PFSK-1 (cell line): ENCODE data around the gene RNF26.

Experiments used
- FOXP2 ChIP-seq: optimal IDR thresholded peaks from 2 replicates; pipeline ENCODE3; 2011; ENCODE audit warnings: borderline replicate concordance, control low read depth, inconsistent platforms; ENCODE audit not compliant: insufficient read depth; ENCODE audit errors: extremely low read length, extremely low read depth
- POLR2AphosphoS5 ChIP-seq: IDR thresholded peaks from 2 replicates; pipeline ENCODE4 v1.6.1; 2012; ENCODE audit warnings: low read depth, mild to moderate bottlenecking, control low read depth, low read length, moderate library complexity
- SIN3A ChIP-seq: IDR thresholded peaks from 2 replicates; pipeline ENCODE4 v1.6.1; 2012; ENCODE audit warnings: mild to moderate bottlenecking, low read length, moderate library complexity, borderline replicate concordance; ENCODE audit not compliant: insufficient read depth
- TAF1 ChIP-seq: IDR thresholded peaks from 2 replicates; pipeline ENCODE4 v1.6.1; 2012; ENCODE audit warnings: low read length, control low read depth, borderline replicate concordance; ENCODE audit not compliant: insufficient read depth
- TF ChIP-seq, protein P1 (sequence below), 2 experiments: IDR thresholded peaks; 2 replicates each; pipeline versions ENCODE4 v1.6.1 to v1.8.0; 2011 to 2012; ENCODE audit warnings: low read depth in 2 of 2, low read length in 2 of 2, control low read depth in 1 of 2, inconsistent platforms in 1 of 2, mild to moderate bottlenecking in 1 of 2, moderate library complexity in 1 of 2; ENCODE audit not compliant: insufficient read depth in 1 of 2

Gene RNF26

GRCh38 chr11:119293461-119293860 lies 40.9 kb upstream of the RNF26 start:
- TF ChIP-seq FOXP2 (no peak), TAF1 (no peak), SIN3A (no peak), POLR2AphosphoS5 (no peak)
- TF ChIP-seq, protein P1, sequence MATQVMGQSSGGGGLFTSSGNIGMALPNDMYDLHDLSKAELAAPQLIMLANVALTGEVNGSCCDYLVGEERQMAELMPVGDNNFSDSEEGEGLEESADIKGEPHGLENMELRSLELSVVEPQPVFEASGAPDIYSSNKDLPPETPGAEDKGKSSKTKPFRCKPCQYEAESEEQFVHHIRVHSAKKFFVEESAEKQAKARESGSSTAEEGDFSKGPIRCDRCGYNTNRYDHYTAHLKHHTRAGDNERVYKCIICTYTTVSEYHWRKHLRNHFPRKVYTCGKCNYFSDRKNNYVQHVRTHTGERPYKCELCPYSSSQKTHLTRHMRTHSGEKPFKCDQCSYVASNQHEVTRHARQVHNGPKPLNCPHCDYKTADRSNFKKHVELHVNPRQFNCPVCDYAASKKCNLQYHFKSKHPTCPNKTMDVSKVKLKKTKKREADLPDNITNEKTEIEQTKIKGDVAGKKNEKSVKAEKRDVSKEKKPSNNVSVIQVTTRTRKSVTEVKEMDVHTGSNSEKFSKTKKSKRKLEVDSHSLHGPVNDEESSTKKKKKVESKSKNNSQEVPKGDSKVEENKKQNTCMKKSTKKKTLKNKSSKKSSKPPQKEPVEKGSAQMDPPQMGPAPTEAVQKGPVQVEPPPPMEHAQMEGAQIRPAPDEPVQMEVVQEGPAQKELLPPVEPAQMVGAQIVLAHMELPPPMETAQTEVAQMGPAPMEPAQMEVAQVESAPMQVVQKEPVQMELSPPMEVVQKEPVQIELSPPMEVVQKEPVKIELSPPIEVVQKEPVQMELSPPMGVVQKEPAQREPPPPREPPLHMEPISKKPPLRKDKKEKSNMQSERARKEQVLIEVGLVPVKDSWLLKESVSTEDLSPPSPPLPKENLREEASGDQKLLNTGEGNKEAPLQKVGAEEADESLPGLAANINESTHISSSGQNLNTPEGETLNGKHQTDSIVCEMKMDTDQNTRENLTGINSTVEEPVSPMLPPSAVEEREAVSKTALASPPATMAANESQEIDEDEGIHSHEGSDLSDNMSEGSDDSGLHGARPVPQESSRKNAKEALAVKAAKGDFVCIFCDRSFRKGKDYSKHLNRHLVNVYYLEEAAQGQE (IDR thresholded peaks at IDR 0.05; ENCODE audit: insufficient read depth in 1 of 2, low read depth in 2 of 2, low read length in 2 of 2), result no peak

GRCh38 chr11:119295178-119295577 lies 39.1 kb upstream of the RNF26 start:
- TF ChIP-seq, protein P1 (IDR thresholded peaks at IDR 0.05; ENCODE audit: insufficient read depth in 1 of 2, low read depth in 2 of 2, low read length in 2 of 2), result no peak
- no peak for TF ChIP-seq FOXP2
- TF ChIP-seq POLR2AphosphoS5, result no peak
- TF ChIP-seq SIN3A, result no peak
- no peak for TF ChIP-seq TAF1

GRCh38 chr11:119297938-119298337 lies 36.4 kb upstream of the RNF26 start:
- TF ChIP-seq SIN3A, result no peak

GRCh38 chr11:119298726-119299125 lies 35.6 kb upstream of the RNF26 start:
- TF ChIP-seq FOXP2 (no peak), SIN3A (no peak), POLR2AphosphoS5 (no peak), TAF1 (no peak)
- TF ChIP-seq, protein P1 (IDR thresholded peaks at IDR 0.05; ENCODE audit: insufficient read depth in 1 of 2, low read depth in 2 of 2, low read length in 2 of 2), result no peak

DNA sequence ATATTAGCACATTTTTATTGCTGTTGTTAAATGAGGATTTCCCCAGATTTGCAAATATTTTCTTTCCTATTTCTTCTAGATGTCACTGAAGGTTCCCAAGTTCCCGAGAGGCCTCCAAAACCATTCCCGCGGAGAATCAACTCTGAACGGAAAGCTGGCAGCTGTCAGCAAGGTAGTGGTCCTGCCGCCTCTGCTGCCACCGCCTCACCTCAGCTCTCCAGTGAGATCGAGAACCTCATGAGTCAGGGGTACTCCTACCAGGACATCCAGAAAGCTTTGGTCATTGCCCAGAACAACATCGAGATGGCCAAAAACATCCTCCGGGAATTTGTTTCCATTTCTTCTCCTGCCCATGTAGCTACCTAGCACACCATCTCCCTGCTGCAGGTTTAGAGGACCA lies 34.9 kb upstream of the RNF26 start:
- TF ChIP-seq FOXP2 (no peak), POLR2AphosphoS5 (no peak), TAF1 (no peak), SIN3A (no peak)
- TF ChIP-seq, protein P1 (IDR thresholded peaks at IDR 0.05; ENCODE audit: insufficient read depth in 1 of 2, low read depth in 2 of 2, low read length in 2 of 2), result no peak
